AG04449 (cell line): ENCODE results near the gene SDF4.

Experiments
- CTCF ChIA-PET: fragments of 350-600 bp; formaldehyde crosslinking; extraction: SDS; loops from one replicate; lab custom pipeline; 2021; ENCODE audit warnings: antibody characterized with exemption; lab: Yijun Ruan, JAX
- POLR2A ChIA-PET: fragments of 400-600, 350-600 bp; formaldehyde crosslinking; extraction: SDS; loops from one replicate; lab custom pipeline; 2020; ENCODE audit warnings: antibody characterized with exemption, inconsistent platforms; lab: Yijun Ruan, JAX
- DNase-seq: peaks from one replicate; pipeline ENCODE4 v3.0.0-alpha.2; 2010; ENCODE audit warnings: low read depth, low spot score
- H3K4me3 ChIP-seq: 2 replicates; pipeline ENCODE4 v1.5.1; 2011; ENCODE audit warnings: low read depth, mild to moderate bottlenecking, control low read depth, low read length
- TF ChIP-seq, protein P1 (sequence below): IDR thresholded peaks from one replicate; pipeline ENCODE4 v1.5.1; 2011; ENCODE audit warnings: mild to moderate bottlenecking, moderate library complexity, low read length, control low read depth, inconsistent platforms; ENCODE audit not compliant: insufficient read depth; ENCODE audit errors: missing control alignments

SDF4 gene

DNA sequence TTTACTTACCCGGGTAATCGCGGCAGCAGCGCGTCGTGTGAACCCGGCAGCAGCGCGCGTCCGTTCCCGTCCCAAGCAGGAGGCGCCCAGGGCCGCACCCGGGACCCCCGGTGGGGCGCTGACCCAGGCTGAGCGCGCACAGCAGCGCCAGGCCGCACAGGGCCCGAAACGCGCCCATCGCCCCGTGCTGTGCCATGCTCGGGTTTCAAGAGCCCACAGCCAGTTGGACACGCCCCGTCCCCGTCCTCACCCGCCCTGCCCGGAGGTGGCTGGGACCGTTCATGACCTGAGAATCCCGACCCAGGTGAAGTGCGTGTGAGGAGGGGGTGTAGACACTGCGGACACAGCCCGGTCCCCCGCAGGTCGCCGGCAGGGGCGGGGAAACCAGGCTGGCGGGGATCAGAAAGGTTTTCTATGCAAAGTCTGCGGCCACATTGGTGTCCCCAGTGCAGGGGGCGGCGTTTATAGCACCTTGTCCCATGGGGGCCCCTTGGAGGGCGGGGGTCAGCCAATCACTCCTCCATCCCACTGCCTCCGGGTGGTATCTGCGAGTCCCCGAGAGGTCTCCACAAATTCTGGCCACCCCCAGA is 25.3 kb downstream of the SDF4 start, which contains the start of gene TNFRSF18:
Gene TNFRSF18, minus strand, starts transcription at position 217 of the 590 bp plus-strand sequence. Its CDS starts 21 bp downstream, at position 196.
- TF ChIP-seq, protein P1, sequence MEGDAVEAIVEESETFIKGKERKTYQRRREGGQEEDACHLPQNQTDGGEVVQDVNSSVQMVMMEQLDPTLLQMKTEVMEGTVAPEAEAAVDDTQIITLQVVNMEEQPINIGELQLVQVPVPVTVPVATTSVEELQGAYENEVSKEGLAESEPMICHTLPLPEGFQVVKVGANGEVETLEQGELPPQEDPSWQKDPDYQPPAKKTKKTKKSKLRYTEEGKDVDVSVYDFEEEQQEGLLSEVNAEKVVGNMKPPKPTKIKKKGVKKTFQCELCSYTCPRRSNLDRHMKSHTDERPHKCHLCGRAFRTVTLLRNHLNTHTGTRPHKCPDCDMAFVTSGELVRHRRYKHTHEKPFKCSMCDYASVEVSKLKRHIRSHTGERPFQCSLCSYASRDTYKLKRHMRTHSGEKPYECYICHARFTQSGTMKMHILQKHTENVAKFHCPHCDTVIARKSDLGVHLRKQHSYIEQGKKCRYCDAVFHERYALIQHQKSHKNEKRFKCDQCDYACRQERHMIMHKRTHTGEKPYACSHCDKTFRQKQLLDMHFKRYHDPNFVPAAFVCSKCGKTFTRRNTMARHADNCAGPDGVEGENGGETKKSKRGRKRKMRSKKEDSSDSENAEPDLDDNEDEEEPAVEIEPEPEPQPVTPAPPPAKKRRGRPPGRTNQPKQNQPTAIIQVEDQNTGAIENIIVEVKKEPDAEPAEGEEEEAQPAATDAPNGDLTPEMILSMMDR: no peak
- no peak for DNase-seq
- CTCF ChIA-PET: interaction anchor here (1.6 kb wide), 1 partner anchor 84 kb away, joined by 3 read pairs; no protein-coding TSS in a partner anchor
- no peak within 1 kb of the TSS; the same call in 1 of the 2 replicates for H3K4me3 ChIP-seq
- POLR2A ChIA-PET: no interaction called here

DNA sequence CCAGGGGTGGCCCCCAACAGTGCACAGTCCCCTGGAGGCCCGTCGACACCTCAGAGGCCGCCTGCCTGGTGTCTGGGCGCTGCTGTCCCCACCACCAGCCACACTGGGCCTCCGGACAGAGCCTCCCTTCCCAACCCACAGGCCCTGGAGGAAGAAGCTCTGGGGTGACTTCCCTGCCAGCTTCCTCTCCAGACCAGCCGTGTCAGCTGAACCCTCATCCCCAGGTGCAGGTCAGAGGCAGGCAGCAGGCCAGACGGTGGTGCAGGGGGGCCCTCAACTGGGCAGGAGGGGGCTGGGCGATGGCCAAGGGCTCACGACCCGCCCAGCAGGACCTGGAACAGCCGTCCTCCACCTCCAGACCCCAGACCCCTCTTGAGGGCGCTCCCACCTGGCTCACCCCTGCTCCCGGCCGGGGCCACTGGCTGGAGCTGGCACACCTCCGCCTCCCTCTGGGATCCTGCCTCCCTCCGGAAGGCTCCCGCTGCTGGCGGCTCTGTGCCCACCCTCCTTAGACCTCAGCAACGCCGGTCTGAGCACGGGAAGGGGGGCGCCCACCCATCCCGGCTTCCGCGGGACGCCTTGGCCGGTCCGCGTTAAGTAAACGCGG is 25.9 kb downstream of the SDF4 start:
- DNase-seq: no peak
- POLR2A ChIA-PET: no interaction called here
- CTCF ChIA-PET: no interaction called here
- TF ChIP-seq, protein P1: no peak
- no peak overlapping the region for H3K4me3 ChIP-seq

DNA sequence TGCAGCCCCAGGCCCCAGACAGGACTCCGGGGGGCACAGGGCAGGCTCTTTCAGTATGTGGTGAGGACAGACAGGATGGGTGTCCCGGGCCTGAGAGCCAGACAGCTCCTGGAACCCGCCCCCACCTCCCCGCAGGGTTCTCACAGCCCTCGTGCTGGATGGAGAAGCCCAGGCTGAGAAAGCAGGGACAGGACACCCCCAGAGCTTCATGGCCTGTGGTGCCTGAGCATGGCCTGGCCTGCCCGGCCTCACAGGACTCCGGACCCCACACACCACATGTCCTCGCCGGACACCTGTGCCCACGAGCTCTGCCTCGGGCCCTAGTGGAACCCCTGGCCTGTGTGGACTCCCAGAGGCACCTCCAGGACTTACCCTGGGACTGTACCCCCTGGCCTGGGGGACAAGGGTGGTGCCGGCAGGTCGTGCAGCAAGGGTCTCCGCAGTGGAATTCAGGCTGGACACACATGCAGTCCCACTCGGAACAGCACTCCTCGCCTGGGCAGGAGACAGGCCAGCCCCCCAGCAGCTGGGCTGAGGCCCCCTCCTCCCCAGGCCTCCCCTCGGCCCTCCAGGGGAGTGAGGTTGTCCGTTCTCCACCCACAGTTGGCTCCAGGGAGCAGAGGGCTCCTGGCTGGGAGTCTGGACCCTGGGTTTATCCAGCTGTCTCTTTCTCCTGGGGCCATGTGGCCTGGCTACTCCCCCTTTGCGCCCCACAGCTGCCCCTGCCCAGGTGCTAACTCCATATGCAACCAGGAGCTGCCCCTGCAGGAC is 26.6 kb downstream of the SDF4 start:
- TF ChIP-seq, protein P1: no peak
- POLR2A ChIA-PET: no interaction called here
- CTCF ChIA-PET: no interaction called here

DNA sequence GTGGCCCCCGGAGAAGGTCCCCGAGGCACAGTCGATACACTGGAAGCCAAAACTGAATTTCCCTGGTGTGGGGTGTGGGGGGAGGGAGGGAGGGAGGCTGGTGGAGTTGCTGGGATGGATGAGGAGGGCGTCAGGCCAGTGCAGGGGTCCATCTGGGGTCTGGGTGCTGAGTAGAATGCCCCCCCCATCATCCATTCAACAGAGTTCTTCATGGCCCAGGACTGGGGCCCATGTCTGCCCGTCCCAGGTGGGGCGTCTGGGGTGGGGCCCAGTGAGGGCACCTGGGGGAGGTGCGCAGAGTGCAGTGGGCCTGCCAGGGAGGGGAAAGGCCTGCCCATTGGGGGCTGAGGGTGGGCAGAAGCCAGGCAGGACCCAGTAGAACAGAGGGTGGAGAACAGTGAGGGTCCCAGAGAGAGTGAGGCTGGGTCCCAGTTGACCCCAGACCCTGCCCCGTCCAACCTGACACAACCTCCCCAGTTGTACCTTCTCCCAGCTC is 27.3 kb downstream of the SDF4 start:
- DNase-seq: no peak
- ChIA-PET CTCF (no interaction called here), POLR2A (no interaction called here)
- TF ChIP-seq, protein P1: no peak
- H3K4me3 ChIP-seq: no peak overlapping the region

More for the DNA sequence above, 26.6 kb downstream of the SDF4 start:
- DNase-seq: no peak
- no peak overlapping the region for H3K4me3 ChIP-seq

DNA sequence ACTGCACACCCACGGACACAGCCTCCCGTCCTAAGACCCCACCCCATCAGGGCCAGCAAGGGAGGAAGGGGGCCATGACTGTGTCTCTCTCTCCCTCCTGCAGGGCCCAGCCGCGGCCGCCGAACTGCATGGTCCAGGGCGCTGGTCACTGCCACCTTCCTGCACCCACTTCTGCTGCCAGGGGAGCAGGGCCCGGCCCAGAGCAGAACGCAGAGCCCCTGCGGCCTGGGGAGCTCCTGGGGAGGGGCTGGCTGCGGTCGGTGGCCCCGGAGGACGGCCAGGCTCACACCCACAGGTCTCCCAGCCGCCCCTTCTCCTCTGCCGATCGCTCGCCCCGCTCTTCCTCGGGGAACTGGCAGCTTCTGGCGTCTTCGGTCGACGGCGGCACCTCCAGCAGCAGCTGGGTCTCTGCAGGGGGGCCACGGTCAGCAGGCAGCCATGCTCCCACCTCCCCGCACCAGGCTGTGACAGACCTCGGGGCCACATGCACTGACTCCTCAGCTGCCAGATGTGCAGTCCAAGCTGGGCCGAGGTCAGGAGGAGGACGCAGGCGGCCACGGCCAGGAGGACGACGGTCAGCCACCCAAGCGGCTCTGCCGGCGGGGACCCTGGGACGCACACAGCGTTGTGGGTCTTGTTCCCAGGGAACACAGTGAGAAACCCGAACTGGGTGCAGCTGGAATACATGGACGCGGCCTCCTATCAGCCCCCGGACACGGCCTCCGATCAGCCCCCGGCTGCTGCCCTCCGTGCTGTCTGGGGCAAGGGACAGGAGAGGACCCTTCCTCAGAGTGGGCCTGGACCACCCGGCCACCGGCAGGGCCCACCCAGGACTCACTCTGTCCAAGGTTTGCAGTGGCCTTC is 28.0 kb downstream of the SDF4 start:
- TF ChIP-seq, protein P1: no peak
- no peak for DNase-seq
- no peak overlapping the region for H3K4me3 ChIP-seq
- ChIA-PET CTCF (interaction anchor here (1.5 kb wide), 1 partner anchor 81 kb away, joined by 3 read pairs; no protein-coding TSS in a partner anchor), POLR2A (no interaction called here)
